Right cardiac atrium (tissue), 5 donors: ENCODE results near the gene CSTF2T. TPM values are rescaled to one million over a fixed set of nuclear protein-coding genes. Genes with fewer than 3 reads are reported as not detected.

Source experiments
- ATAC-seq, 2 donors: fragments of 200-7000 bp; cut with Tn5 transposase; one replicate each; pipeline versions ENCODE4 v1.8.0 to v1.9.1; 2020; ENCODE audit warnings: moderate library complexity in 2 of 2, mild to moderate bottlenecking in 1 of 2
- DNase-seq, 3 donors: peaks; one replicate each; pipeline ENCODE4 v3.0.0-alpha.2; 2020
- H3K27ac ChIP-seq: one replicate; pipeline ENCODE4 v1.5.1; 2013; ENCODE audit warnings: mild to moderate bottlenecking, low read length, control low read depth, moderate library complexity
- H3K27me3 ChIP-seq: one replicate; pipeline ENCODE4 v1.6.1; 2013; ENCODE audit not compliant: control insufficient read depth, insufficient read depth
- H3K4me1 ChIP-seq: one replicate; pipeline ENCODE4 v1.6.1; 2013; ENCODE audit warnings: low read length; ENCODE audit not compliant: control insufficient read depth, insufficient read depth
- H3K4me3 ChIP-seq: one replicate; pipeline ENCODE4 v1.5.1; 2013; ENCODE audit warnings: low read length, control low read depth
- H3K9me3 ChIP-seq: one replicate; pipeline ENCODE4 v1.6.1; 2013; ENCODE audit warnings: low read length; ENCODE audit not compliant: control insufficient read depth
- WGBS: extraction: QIAGEN DNeasy Blood & Tissue Kit; methylation state at CpG from one replicate; pipeline ENCODE4 v1.1.7; 2013; 5-methylcytosine and 5-hydroxymethylcytosine counted together
- intact Hi-C, 4 donors: fragments of 100-400 bp; cut with DNase I; formaldehyde crosslinking; loops; one replicate each; pipeline versions ENCODE4 v1.11.0 to v1.14.0; 2022 to 2023
- polyA plus RNA-seq: library from polyadenylated mRNA; stranded (reverse); fragments of 200-250 nt; gene quantifications from one replicate; pipeline ENCODE4 v1.2.3, GENCODE V29; 2013
- total RNA-seq, 4 donors: library from RNA; stranded (reverse); fragmentation: NEBNext Ultra II Directional; extraction: Animal tissue kit (Norgen Biotek cat#: 25700); gene quantifications; one replicate each; pipeline ENCODE4 v1.2.1, GENCODE V29; 2021
- donor health status: healthy with polysubstance abuse.
- donor health status: DM: no; HTN: yes; CAD: no.
- donor health status: DM: no; HTN: no; CAD: no.
- donor health status: DM: no; HTN: yes; CAD: no; lungs with severe emphysema.
- donor health status: DM: yes; HTN: yes; CAD: no.

CSTF2T gene
- total and polyA plus RNA-seq, 5 donors, result 11.7 to 20.6 (median 19.5) TPM

GRCh38 chr10:51649064-51649463, 50.3 kb downstream of the CSTF2T start:
- Histone ChIP-seq H3K9me3 (no peaks in the 10 kb centered on the region), H3K27me3 (no peaks in the 10 kb centered on the region), H3K4me1 (no peaks in the 10 kb centered on the region), H3K27ac (no peak overlapping the region), H3K4me3 (no peak overlapping the region)
- intact Hi-C loops, result no loop called here
- over 99% methylated on average over 3 of the region's 3 CpGs for WGBS
- DNase-seq (no peak), ATAC-seq (no peak)
